ENCODE measurements around the gene EFNB3. TPM values are rescaled to one million over a fixed set of nuclear protein-coding genes. Genes with fewer than 3 reads are reported as not detected.

The EFNB3 gene
- total RNA-seq, 1 experiment from 2014 or later: 0.07 TPM

DNA sequence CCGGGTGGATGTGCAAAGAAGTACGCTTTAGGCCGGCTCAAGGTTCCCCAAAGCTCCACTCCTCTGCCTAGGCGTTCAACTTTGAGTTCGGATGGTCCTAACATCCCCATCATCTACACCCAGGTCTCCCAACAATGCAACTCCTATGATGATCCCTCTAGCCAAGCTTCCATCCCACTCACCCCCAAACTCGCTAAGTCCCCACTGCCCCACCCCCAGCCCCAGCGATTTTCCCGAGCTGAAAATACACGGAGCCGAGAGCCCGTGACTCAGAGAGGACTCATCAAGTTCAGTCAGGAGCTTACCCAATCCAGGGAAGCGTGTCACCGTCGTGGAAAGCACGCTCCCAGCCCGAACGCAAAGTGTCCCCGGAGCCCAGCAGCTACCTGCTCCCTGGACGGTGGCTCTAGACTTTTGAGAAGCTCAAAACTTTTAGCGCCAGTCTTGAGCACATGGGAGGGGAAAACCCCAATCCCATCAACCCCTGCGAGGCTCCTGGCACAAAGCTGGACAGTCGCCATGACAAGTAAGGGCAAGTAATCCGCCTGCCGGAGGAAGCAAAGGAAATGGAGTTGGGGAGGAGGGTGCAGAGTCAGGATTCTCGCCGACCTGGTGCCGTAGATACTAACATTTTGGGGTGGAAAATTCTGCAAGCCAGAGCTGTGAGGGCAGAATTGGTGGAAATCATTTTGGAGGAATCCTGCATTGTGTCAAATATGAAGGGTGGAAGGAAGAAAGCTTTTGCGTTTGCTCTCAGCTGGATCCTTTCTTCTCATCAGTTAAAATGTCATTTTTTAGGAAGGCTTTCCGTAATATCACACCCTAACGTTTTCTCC, 17.7 kb upstream of the EFNB3 start, which contains the start of gene TP53 (continued):
- no peak for TF ChIP-seq ZFX (IDR thresholded peaks at IDR 0.05)
- 0 out of 2 replicates have a peak, but pooled peaks have one; percentile 33 for TF ChIP-seq CEBPB (IDR thresholded peaks at IDR 0.05; ENCODE audit: low read depth)
- TF ChIP-seq POLR2A (IDR thresholded peaks at IDR 0.05; ENCODE audit: borderline replicate concordance, extremely low read depth, insufficient read depth, insufficient read length): peak; percentile 97
- no peak for TF ChIP-seq ZNF274 (IDR thresholded peaks at IDR 0.05; ENCODE audit: low read depth, low read length)
- TF ChIP-seq ELF1 (IDR thresholded peaks at IDR 0.05; ENCODE audit: borderline replicate concordance, low read depth): no peak
- peak; percentile 96 for TF ChIP-seq POLR2AphosphoS5 (IDR thresholded peaks at IDR 0.05; ENCODE audit: low read depth, low read length)

GRCh38 chr17:7687908-7688807, 16.8 kb upstream of the EFNB3 start, which contains the start of gene WRAP53:
WRAP53 (plus strand) TSS chr17:7688477; CDS start chr17:7688649, 172 bp downstream.
- CTCF ChIA-PET: interaction anchor here (0.6 to 3.6 kb wide), 23 partner anchors 9 to 642 kb away, joined by 3 to 54 read pairs (median 4); partner anchors contain the start of genes CYB5D1, DNAH2, FXR2 and MPDU1
- Histone ChIP-seq H3K4me1 (ENCODE audit: control insufficient read depth in 1 of 2, insufficient read depth in 2 of 2, low read length in 2 of 2) (peaks cover 26 to 33% of the 10 kb centered on the region in 2 experiments), H3K4me2 (ENCODE audit: low read length) (peak within 1 kb of the TSS; percentile 88), H3K79me2 (ENCODE audit: insufficient read depth, low read length) (peaks cover 53% of the 10 kb centered on the region), H3K9me3 (ENCODE audit: control insufficient read depth in 1 of 2, insufficient read depth in 1 of 2, low read depth in 1 of 2, low read length in 2 of 2) (no peaks in the 10 kb centered on the region), H2AFZ (ENCODE audit: low read depth, low read length, poor library complexity, severe bottlenecking) (peak within 1 kb of the TSS; percentile 29), H3K4me3 (replicated peaks in 1 of 2; ENCODE audit: low read depth in 1 of 2, low read length in 2 of 2) (peak within 1 kb of the TSS; percentile 86 to 100), H3K27me3 (ENCODE audit: insufficient read depth, low read length) (no peaks in the 10 kb centered on the region), H4K20me1 (ENCODE audit: insufficient read depth) (no peaks in the 10 kb centered on the region), H3K9me2 (ENCODE audit: insufficient read depth) (no peaks in the 10 kb centered on the region), H3K27ac (ENCODE audit: low read depth, low read length) (peak within 1 kb of the TSS; percentile 89), H3K36me3 (ENCODE audit: control insufficient read depth in 1 of 2, insufficient read depth in 2 of 2, low read length in 2 of 2) (no peaks in the 10 kb centered on the region), H3K9ac (ENCODE audit: low read length) (peak within 1 kb of the TSS; percentile 98)
- DNase-seq (ENCODE audit: low read depth, low spot score) (peak; percentile 99), ATAC-seq (peak; percentile 91)
- BruUV-seq (replicated peaks): no TSS peak
- POLR2A ChIA-PET: interaction anchor here (0.8 to 3.4 kb wide), 31 partner anchors 8 to 485 kb away, joined by 3 to 37 read pairs (median 5); partner anchors contain the start of genes CD68, FXR2, MPDU1 and NAA38
- intact Hi-C loops (cut with micrococcal nuclease): loop anchor here (1.0 to 5.0 kb wide), 6 partner anchors 56 to 641 kb away; partner anchors contain the start of gene FXR2
- RAD21 ChIA-PET (ENCODE audit: low non-redundant PET in 1 of 2, low total read pairs in 2 of 2, uncharacterized antibody in 2 of 2, unreplicated experiment in 2 of 2): interaction anchor here (0.6 to 1.6 kb wide), 4 partner anchors 31 to 105 kb away, joined by 3 to 6 read pairs (median 4); partner anchors contain the start of gene MPDU1 (in 2 of the 2)
- TF ChIP-seq, protein P1, sequence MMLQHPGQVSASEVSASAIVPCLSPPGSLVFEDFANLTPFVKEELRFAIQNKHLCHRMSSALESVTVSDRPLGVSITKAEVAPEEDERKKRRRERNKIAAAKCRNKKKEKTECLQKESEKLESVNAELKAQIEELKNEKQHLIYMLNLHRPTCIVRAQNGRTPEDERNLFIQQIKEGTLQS (IDR thresholded peaks at IDR 0.05): no peak
- TF ChIP-seq SIN3A (IDR thresholded peaks at IDR 0.05; ENCODE audit: low read depth) (peak; percentile 56), ZNF274 (IDR thresholded peaks at IDR 0.05; ENCODE audit: low read depth, low read length) (no peak), FOSL1 (IDR thresholded peaks at IDR 0.05; ENCODE audit: low read depth) (no peak), ELF1 (IDR thresholded peaks at IDR 0.05; ENCODE audit: borderline replicate concordance, low read depth) (0 out of 2 replicates have a peak, but pooled peaks have one; percentile 47), CEBPB (IDR thresholded peaks at IDR 0.05; ENCODE audit: low read depth) (no peak), SRF (IDR thresholded peaks at IDR 0.05; ENCODE audit: low read depth) (0 out of 2 replicates have a peak, but pooled peaks have one; percentile 42), SP1 (IDR thresholded peaks at IDR 0.05; ENCODE audit: low read depth) (peak; percentile 69), ZBTB33 (IDR thresholded peaks at IDR 0.05; ENCODE audit: extremely low read depth, insufficient replicate concordance, low read length) (peak; percentile 95), POLR2AphosphoS5 (IDR thresholded peaks at IDR 0.05; ENCODE audit: low read depth, low read length) (peak; percentile 90), ZFX (IDR thresholded peaks at IDR 0.05) (no peak), EGR1 (IDR thresholded peaks at IDR 0.05; ENCODE audit: low read depth) (peak; percentile 65), POLR2A (IDR thresholded peaks at IDR 0.05; ENCODE audit: borderline replicate concordance, extremely low read depth, insufficient read depth, insufficient read length) (peak; percentile 73), YY1 (IDR thresholded peaks at IDR 0.05; ENCODE audit: extremely low read depth, insufficient replicate concordance, low read depth, low read length) (peak; percentile 85), MAX (IDR thresholded peaks at IDR 0.05) (peak; percentile 71; the same call in 1 of the 2 replicates)

All from HCT116 (cell line).